SK-N-MC (cell line): ENCODE measurements around the gene LHFPL3.

Experiments
- DNase-seq: peaks from one replicate; pipeline ENCODE4 v3.0.0-alpha.2; 2011; ENCODE audit warnings: low read depth, low spot score
- H3K27ac ChIP-seq: fragments of 200-600 bp; sonication (generic); 2 replicates; pipeline ENCODE4 v1.5.1; 2016; ENCODE audit warnings: mixed run types
- H3K36me3 ChIP-seq: fragments of 200-600 bp; sonication (generic); 2 replicates; pipeline ENCODE4 v1.6.1; 2017; ENCODE audit warnings: antibody characterized with exemption, low read length, mixed read lengths; ENCODE audit not compliant: insufficient read depth
- H3K4me3 ChIP-seq: fragments of 200-600 bp; sonication (generic); 2 replicates; pipeline ENCODE4 v1.5.1; 2016
- H3K9ac ChIP-seq: fragments of 200-600 bp; sonication (generic); 2 replicates; pipeline ENCODE4 v1.8.0; 2017; ENCODE audit warnings: mixed run types, mixed read lengths; ENCODE audit not compliant: insufficient read length
- H3K9me3 ChIP-seq: fragments of 200-600 bp; sonication (generic); 2 replicates; pipeline ENCODE4 v1.6.1; 2017; ENCODE audit warnings: low read depth, mild to moderate bottlenecking, antibody characterized with exemption, low read length, moderate library complexity, mixed read lengths
- EZH2 ChIP-seq: fragments of 200-600 bp; sonication (generic); IDR thresholded peaks from one replicate; pipeline ENCODE4 v1.6.1; 2017; ENCODE audit warnings: antibody characterized with exemption
- FOXP2 ChIP-seq: optimal IDR thresholded peaks from 2 replicates; pipeline ENCODE3; 2011; ENCODE audit warnings: mild to moderate bottlenecking, moderate library complexity; ENCODE audit not compliant: insufficient read depth; ENCODE audit errors: extremely low read length, control extremely low read depth
- POLR2AphosphoS5 ChIP-seq: IDR thresholded peaks from 2 replicates; pipeline ENCODE4 v1.6.1; 2012; ENCODE audit warnings: mild to moderate bottlenecking, low read depth, low read length, borderline replicate concordance

LHFPL3 gene

GRCh38 chr7:104386943-104387342 is 58.5 kb downstream of the LHFPL3 start:
- H3K4me3 ChIP-seq, result no peak overlapping the region
- H3K27ac ChIP-seq, result no peak overlapping the region
- no peak overlapping the region for H3K9ac ChIP-seq
- H3K36me3 ChIP-seq, result no peaks in the 10 kb centered on the region
- DNase-seq, result no peak
- no peaks in the 10 kb centered on the region for H3K9me3 ChIP-seq
- TF ChIP-seq EZH2 (no peak), FOXP2 (no peak), POLR2AphosphoS5 (no peak)

DNA sequence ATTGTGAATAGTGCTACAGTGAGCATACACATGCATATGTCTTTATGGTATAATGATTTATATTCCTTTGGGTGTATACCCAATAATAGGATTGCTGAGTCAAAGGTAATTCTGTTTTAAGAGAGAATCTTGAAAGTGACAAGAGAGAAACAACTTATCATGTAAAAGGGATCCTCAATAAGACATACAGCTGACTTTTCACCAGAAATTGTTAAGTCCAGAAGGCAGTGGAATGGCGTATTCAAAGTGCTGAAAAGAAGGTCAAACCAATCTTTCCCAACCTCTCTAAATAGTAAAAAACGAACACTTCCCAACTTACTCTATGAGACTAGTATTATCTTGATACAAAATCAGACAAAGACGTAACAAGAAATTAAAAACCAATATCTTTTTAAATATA is 59.8 kb downstream of the LHFPL3 start:
- H3K4me3 ChIP-seq, result no peak overlapping the region
- H3K9me3 ChIP-seq, result no peaks in the 10 kb centered on the region
- no peak for DNase-seq
- H3K27ac ChIP-seq, result no peak overlapping the region
- TF ChIP-seq POLR2AphosphoS5 (no peak), FOXP2 (no peak), EZH2 (no peak)
- H3K36me3 ChIP-seq, result no peaks in the 10 kb centered on the region
- H3K9ac ChIP-seq, result no peak overlapping the region

DNA sequence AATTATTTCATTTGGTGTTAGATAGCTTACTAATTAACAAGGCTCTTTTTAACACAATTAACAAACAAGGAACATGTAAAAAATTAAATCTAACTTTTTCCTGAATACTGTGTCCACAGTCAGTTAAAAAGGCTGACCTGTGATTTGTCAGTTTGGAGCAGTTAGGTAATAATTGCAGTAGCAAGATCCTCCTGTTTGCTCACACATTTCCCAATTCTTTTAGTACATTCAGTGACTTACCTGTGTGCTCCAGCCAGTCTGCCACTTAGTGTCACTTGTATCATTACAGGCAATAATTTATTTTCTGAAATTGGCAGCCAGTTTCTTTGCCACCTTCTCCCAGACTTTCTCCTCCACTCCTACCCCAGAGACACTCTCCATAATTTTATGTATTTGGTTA is 66.8 kb downstream of the LHFPL3 start:
- no peak for DNase-seq
- no peaks in the 10 kb centered on the region for H3K36me3 ChIP-seq
- H3K9me3 ChIP-seq, result no peaks in the 10 kb centered on the region
- H3K4me3 ChIP-seq, result no peak overlapping the region
- H3K27ac ChIP-seq, result no peak overlapping the region
- TF ChIP-seq EZH2, result no peak
- TF ChIP-seq FOXP2, result no peak
- no peak for TF ChIP-seq POLR2AphosphoS5
- H3K9ac ChIP-seq, result no peak overlapping the region

GRCh38 chr7:104397442-104397841 is 69.0 kb downstream of the LHFPL3 start:
- H3K9me3 ChIP-seq, result no peaks in the 10 kb centered on the region
- H3K9ac ChIP-seq, result no peak overlapping the region
- H3K36me3 ChIP-seq, result no peaks in the 10 kb centered on the region
- DNase-seq, result no peak
- no peak overlapping the region for H3K27ac ChIP-seq
- TF ChIP-seq EZH2 (no peak), POLR2AphosphoS5 (no peak), FOXP2 (no peak)
- no peak overlapping the region for H3K4me3 ChIP-seq

GRCh38 chr7:104408371-104408770 is 80.0 kb downstream of the LHFPL3 start:
- DNase-seq, result no peak
- H3K9ac ChIP-seq, result no peak overlapping the region
- H3K36me3 ChIP-seq, result no peaks in the 10 kb centered on the region
- H3K4me3 ChIP-seq, result no peak overlapping the region
- H3K27ac ChIP-seq, result no peak overlapping the region
- TF ChIP-seq FOXP2, result no peak
- no peak for TF ChIP-seq POLR2AphosphoS5
- no peak for TF ChIP-seq EZH2
- H3K9me3 ChIP-seq, result no peaks in the 10 kb centered on the region

DNA sequence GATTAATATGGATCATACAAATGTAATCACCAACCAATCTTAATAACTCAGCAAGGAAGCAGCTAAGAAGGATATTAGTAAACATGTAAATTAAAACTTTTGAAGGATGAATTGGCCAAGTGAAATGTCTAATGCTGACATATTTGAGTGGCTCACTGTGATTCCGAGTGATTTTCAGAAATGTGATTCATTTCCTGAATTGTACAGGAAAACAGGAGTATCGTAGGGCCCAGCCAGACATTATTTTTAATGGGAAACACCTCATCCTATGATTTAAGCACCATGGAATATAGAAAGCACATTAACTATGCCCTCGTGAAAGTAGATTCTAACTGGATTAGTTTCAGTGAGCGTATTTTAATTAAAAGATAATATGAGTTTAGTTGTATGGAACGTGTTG is 82.3 kb downstream of the LHFPL3 start:
- H3K9ac ChIP-seq, result no peak overlapping the region
- TF ChIP-seq FOXP2, result no peak
- no peak for TF ChIP-seq EZH2
- TF ChIP-seq POLR2AphosphoS5, result no peak
- DNase-seq, result no peak
- no peak overlapping the region for H3K27ac ChIP-seq
- H3K4me3 ChIP-seq, result no peak overlapping the region
- no peaks in the 10 kb centered on the region for H3K9me3 ChIP-seq
- H3K36me3 ChIP-seq, result no peaks in the 10 kb centered on the region

- DNase-seq, result no peak
- Histone ChIP-seq H3K9me3 (no peaks in the 10 kb centered on the region), H3K9ac (no peak overlapping the region), H3K4me3 (no peak overlapping the region), H3K36me3 (no peaks in the 10 kb centered on the region), H3K27ac (no peak overlapping the region)
- TF ChIP-seq POLR2AphosphoS5 (no peak), FOXP2 (no peak), EZH2 (no peak)
Observed at GRCh38 chr7:104412911-104413310, 84.5 kb downstream of the LHFPL3 start.

- no peak overlapping the region for H3K9ac ChIP-seq
- H3K27ac ChIP-seq, result no peak overlapping the region
- no peak overlapping the region for H3K4me3 ChIP-seq
- TF ChIP-seq EZH2, result no peak
- no peak for TF ChIP-seq POLR2AphosphoS5
- no peak for TF ChIP-seq FOXP2
- no peaks in the 10 kb centered on the region for H3K36me3 ChIP-seq
- no peaks in the 10 kb centered on the region for H3K9me3 ChIP-seq
- DNase-seq, result no peak
Observed at GRCh38 chr7:104414216-104414615, 85.8 kb downstream of the LHFPL3 start.

- no peak for DNase-seq
- H3K27ac ChIP-seq, result no peak overlapping the region
- no peaks in the 10 kb centered on the region for H3K36me3 ChIP-seq
- H3K9me3 ChIP-seq, result no peaks in the 10 kb centered on the region
- no peak overlapping the region for H3K9ac ChIP-seq
- no peak for TF ChIP-seq FOXP2
- no peak for TF ChIP-seq POLR2AphosphoS5
- no peak for TF ChIP-seq EZH2
- no peak overlapping the region for H3K4me3 ChIP-seq
Observed at GRCh38 chr7:104415700-104416099, 87.3 kb downstream of the LHFPL3 start.
